ENCODE measurements around the gene GABBR2. TPM values are rescaled to one million over a fixed set of nuclear protein-coding genes. Genes with fewer than 3 reads are reported as not detected.

Gene GABBR2
- polyA plus RNA-seq, 1 donor (not counting 4 experiments of a cell fraction or from before 2014, with no cell fraction given), result 0.01 TPM

- dilution Hi-C loops (cut with MboI; ENCODE audit: extremely low pct_ligation_motif_present, low sequenced_read_pairs), result no loop called here
- no peak overlapping the region for H3K4me2 ChIP-seq (ENCODE audit: control insufficient read depth, extremely low read depth, insufficient read depth, low read depth, low read length)
- FAIRE-seq, result no peak
These were observed 390.5 kb downstream of the GABBR2 start for GRCh38 chr9:98318041-98318790.

GRCh38 chr9:98317134-98317857, 391.4 kb downstream of the GABBR2 start:
- FAIRE-seq (no peak), DNase-seq (ENCODE audit: low read depth, low spot score) (no peak)
- Histone ChIP-seq H3K9me1 (ENCODE audit: control insufficient read depth, extremely low read depth, insufficient read depth, low read length) (no peaks in the 10 kb centered on the region), H3K79me2 (ENCODE audit: control insufficient read depth, insufficient read depth, low read length) (no peaks in the 10 kb centered on the region), H3K36me3 (ENCODE audit: control insufficient read depth in 2 of 2, extremely low read depth in 1 of 2, insufficient read depth in 2 of 2, low read length in 2 of 2) (no peaks in the 10 kb centered on the region), H3K9ac (ENCODE audit: control insufficient read depth, extremely low read depth, insufficient read depth, low read length) (no peak overlapping the region), H2AFZ (ENCODE audit: control insufficient read depth, low read length) (no peak overlapping the region), H3K4me1 (ENCODE audit: control insufficient read depth, extremely low read depth, insufficient read depth, low read length) (no peaks in the 10 kb centered on the region), H3K4me3 (ENCODE audit: control insufficient read depth in 2 of 3, extremely low read depth in 1 of 3, insufficient read depth in 2 of 3, low read depth in 1 of 3, low read length in 3 of 3) (no peak overlapping the region), H3K4me2 (ENCODE audit: control insufficient read depth, extremely low read depth, insufficient read depth, low read depth, low read length) (no peak overlapping the region), H3K9me3 (ENCODE audit: control insufficient read depth, low read depth, low read length) (no peaks in the 10 kb centered on the region), H3K27me3 (ENCODE audit: control insufficient read depth, extremely low read depth, insufficient read depth, low read length) (no peaks in the 10 kb centered on the region), H4K20me1 (ENCODE audit: control insufficient read depth, extremely low read depth, insufficient read depth, low read length) (no peaks in the 10 kb centered on the region), H3K27ac (ENCODE audit: control insufficient read depth, insufficient read depth, low read length) (no peak overlapping the region)
- dilution Hi-C loops (cut with MboI; ENCODE audit: extremely low pct_ligation_motif_present, low sequenced_read_pairs), result no loop called here
- no peak for TF ChIP-seq CTCF (optimal IDR thresholded peaks at IDR 0.05 in 1 of 3, IDR thresholded peaks at IDR 0.05 in 1 of 3, conservative IDR thresholded peaks at IDR 0.05 in 1 of 3; ENCODE audit: extremely low read depth in 1 of 3, insufficient read depth in 2 of 3, low read length in 3 of 3)

More at GRCh38 chr9:98318041-98318790, 390.5 kb downstream of the GABBR2 start:
- no peak overlapping the region for H3K27ac ChIP-seq (ENCODE audit: control insufficient read depth, insufficient read depth, low read length)
- H4K20me1 ChIP-seq (ENCODE audit: control insufficient read depth, extremely low read depth, insufficient read depth, low read length), result no peaks in the 10 kb centered on the region
- no peak for TF ChIP-seq EZH2 (IDR thresholded peaks at IDR 0.05; ENCODE audit: low read length)
- TF ChIP-seq CTCF (optimal IDR thresholded peaks at IDR 0.05 in 1 of 3, IDR thresholded peaks at IDR 0.05 in 1 of 3, conservative IDR thresholded peaks at IDR 0.05 in 1 of 3; ENCODE audit: extremely low read depth in 1 of 3, insufficient read depth in 2 of 3, low read length in 3 of 3), result no peak
- H3K79me2 ChIP-seq (ENCODE audit: control insufficient read depth, insufficient read depth, low read length), result no peaks in the 10 kb centered on the region
- no peaks in the 10 kb centered on the region for H3K4me1 ChIP-seq (ENCODE audit: control insufficient read depth, extremely low read depth, insufficient read depth, low read length)
- H3K9ac ChIP-seq (ENCODE audit: control insufficient read depth, extremely low read depth, insufficient read depth, low read length), result no peak overlapping the region
- H3K36me3 ChIP-seq (ENCODE audit: control insufficient read depth in 2 of 2, extremely low read depth in 1 of 2, insufficient read depth in 2 of 2, low read length in 2 of 2), result no peaks in the 10 kb centered on the region
- H2AFZ ChIP-seq (ENCODE audit: control insufficient read depth, low read length), result no peak overlapping the region
- H3K9me3 ChIP-seq (ENCODE audit: control insufficient read depth, low read depth, low read length), result no peaks in the 10 kb centered on the region
- H3K27me3 ChIP-seq (ENCODE audit: control insufficient read depth, extremely low read depth, insufficient read depth, low read length), result no peaks in the 10 kb centered on the region
- H3K4me3 ChIP-seq (ENCODE audit: control insufficient read depth in 2 of 3, extremely low read depth in 1 of 3, insufficient read depth in 2 of 3, low read depth in 1 of 3, low read length in 3 of 3), result no peak overlapping the region
- no peaks in the 10 kb centered on the region for H3K9me1 ChIP-seq (ENCODE audit: control insufficient read depth, extremely low read depth, insufficient read depth, low read length)
- no peak for DNase-seq (ENCODE audit: low read depth, low spot score)
